Colonic mucosa (tissue), 4 donors: ENCODE measurements around the gene WDFY3. TPM values are rescaled to one million over a fixed set of nuclear protein-coding genes. Genes with fewer than 3 reads are reported as not detected.
"Not testable (repeated sequence)": the region's sequence is repeated elsewhere in the genome, so short reads cannot be mapped to it uniquely, and the experiment has no call there.

Experiments
- DNase-seq: peaks from one replicate; pipeline ENCODE4 v3.0.0-alpha.2; 2020
- H3K27ac ChIP-seq: fragments of 200-600 bp; one replicate; pipeline ENCODE4 v1.8.0; 2021
- H3K27me3 ChIP-seq: fragments of 200-600 bp; one replicate; pipeline ENCODE4 v1.8.0; 2021
- H3K36me3 ChIP-seq: fragments of 200-600 bp; one replicate; pipeline ENCODE4 v1.8.0; 2021
- H3K4me1 ChIP-seq: fragments of 200-600 bp; one replicate; pipeline ENCODE4 v1.8.0; 2021; ENCODE audit warnings: mild to moderate bottlenecking
- H3K4me3 ChIP-seq: fragments of 200-600 bp; one replicate; pipeline ENCODE4 v1.8.0; 2021
- H3K9ac ChIP-seq, 2 donors: one replicate each; pipeline ENCODE4 v1.7.0; 2013; ENCODE audit warnings: control low read depth in 2 of 2, low read depth in 2 of 2, low read length in 2 of 2
- H3K9me3 ChIP-seq: fragments of 200-600 bp; one replicate; pipeline ENCODE4 v1.8.0; 2021
- CTCF ChIP-seq: fragments of 200-600 bp; IDR thresholded peaks from one replicate; pipeline ENCODE4 v1.8.0; 2022; ENCODE audit warnings: antibody characterized with exemption, mild to moderate bottlenecking
- intact Hi-C: fragments of 100-400 bp; cut with DNase I; formaldehyde crosslinking; loops from one replicate; pipeline ENCODE4 v1.14.1; 2022
- total RNA-seq, 2 donors: library from RNA; stranded (reverse); fragmentation: NEBNext Ultra II Directional in 1 of 2; extraction: Animal tissue kit (Norgen Biotek cat#: 25700) in 1 of 2; gene quantifications; one replicate each; pipeline ENCODE4 v1.2.1, GENCODE V29; 2021
- donor health status: healthy.
- donor health status: DM: no; HTN: no; CAD: no.
- donor health status: DM: no; HTN: no; CAD: no.

WDFY3 gene
- total RNA-seq, 2 donors from 2014 or later, result 46.3 to 50.8 TPM

DNA sequence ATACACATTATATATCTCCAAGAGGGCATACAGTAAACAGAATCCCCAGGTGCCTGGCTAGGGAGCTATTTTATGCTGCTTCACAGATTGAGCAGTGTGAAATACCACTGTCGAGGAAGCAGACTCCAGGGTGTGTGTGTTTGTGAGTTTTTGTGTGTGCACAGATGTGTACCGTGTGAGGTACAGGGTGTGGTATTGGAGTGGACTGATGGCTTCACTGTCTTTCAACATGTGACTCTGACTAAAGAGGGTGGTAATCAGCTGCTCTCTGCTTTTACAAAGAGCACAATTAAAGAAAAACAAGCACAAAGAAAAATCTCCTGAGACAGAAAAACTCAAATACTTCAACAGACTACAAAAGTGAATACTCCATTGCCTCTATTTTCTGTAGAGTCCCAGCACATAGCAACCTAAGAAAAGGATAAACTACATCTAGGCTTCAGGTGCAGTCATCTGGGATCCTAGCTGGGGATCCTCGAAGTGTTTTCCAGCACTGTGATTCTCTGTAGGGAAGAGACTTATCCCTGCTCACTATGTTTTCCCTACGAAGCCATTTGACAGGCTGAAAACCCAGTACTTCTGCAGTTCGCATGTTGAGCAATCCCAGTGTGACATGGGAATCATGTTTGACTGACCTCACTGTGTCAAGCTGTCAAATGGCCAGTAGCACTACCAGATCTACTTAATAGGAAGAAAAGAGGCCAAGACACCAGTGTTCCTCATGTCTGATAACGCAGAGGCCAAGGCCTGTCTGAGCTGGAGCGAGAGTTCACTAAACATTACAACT, 283.2 kb downstream of the WDFY3 start:
- intact Hi-C loops, result no loop called here
- Histone ChIP-seq H3K36me3 (peaks cover 5% of the 10 kb centered on the region), H3K9me3 (no peaks in the 10 kb centered on the region), H3K27ac (no peak overlapping the region), H3K27me3 (no peaks in the 10 kb centered on the region), H3K4me3 (no peak overlapping the region), H3K4me1 (no peaks in the 10 kb centered on the region), H3K9ac (no peak overlapping the region)
- TF ChIP-seq CTCF, result no peak
- DNase-seq, result no peak

DNA sequence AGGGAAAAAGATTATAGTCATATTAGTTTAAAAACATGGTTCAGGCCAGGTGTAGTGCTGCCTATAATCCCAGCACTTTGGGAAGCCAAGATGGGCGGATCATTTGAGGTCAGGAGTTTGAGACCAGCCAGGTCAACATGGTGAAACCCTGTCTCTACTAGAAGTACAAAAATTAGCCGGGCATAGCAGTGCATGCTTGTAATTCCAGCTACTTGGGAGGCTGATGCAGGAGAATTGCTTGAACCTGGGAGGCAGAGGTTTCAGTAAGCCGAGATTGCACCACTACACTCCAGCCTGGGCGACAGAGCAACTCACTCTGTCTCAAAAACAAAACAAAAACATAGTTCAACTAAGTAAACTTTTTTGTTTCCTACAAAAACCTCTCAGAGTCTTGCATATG, 283.8 kb downstream of the WDFY3 start:
- H3K27me3 ChIP-seq, H3K36me3 ChIP-seq, H3K4me1 ChIP-seq, DNase-seq, H3K27ac ChIP-seq, H3K9ac ChIP-seq, intact Hi-C loops, H3K4me3 ChIP-seq, H3K9me3 ChIP-seq: not testable (repeated sequence)

DNA sequence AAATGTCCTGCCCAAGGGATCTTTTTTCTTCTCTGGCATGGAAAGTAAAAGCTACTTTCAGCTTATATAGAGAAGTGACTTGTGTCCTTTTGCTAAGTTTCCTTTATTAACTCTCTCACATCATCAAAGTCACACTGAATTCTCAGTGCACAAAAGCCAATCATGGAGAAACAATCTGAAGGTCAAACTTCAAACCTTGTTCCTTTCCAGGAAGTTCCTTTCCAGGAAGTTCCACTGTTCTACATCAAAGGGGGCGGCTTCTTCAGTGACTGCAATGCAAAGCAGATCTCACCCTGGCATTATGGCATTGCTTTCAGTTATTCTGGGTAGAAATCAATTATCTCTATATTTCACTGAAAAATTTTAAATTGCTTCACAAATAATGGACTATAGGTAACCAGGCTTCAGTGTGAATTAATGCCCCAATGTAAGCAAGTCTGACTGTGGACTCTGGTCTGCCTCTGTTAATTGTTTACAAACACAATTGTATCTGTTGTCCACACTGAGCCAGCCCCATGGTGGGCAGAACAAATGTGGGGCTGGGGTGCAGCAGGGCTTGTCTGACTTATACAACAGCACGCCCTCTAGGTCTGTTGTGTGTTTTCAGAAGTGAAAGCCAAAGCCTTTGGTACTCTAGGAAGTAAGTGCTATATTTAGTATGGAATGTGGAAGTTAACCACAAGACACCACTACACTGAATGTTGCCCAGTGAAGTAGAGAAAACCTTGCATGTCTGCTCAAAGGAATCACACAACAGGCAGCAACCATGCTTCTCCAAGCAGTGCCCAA, 284.8 kb downstream of the WDFY3 start:
- no peaks in the 10 kb centered on the region for H3K9me3 ChIP-seq
- peak overlapping the region; percentile 49 for H3K27ac ChIP-seq
- H3K36me3 ChIP-seq, result peaks cover 11% of the 10 kb centered on the region
- intact Hi-C loops, result no loop called here
- TF ChIP-seq CTCF, result no peak
- no peaks in the 10 kb centered on the region for H3K27me3 ChIP-seq
- no peak overlapping the region for H3K9ac ChIP-seq
- peak; percentile 54 for DNase-seq
- H3K4me1 ChIP-seq, result no peaks in the 10 kb centered on the region
- no peak overlapping the region for H3K4me3 ChIP-seq

DNA sequence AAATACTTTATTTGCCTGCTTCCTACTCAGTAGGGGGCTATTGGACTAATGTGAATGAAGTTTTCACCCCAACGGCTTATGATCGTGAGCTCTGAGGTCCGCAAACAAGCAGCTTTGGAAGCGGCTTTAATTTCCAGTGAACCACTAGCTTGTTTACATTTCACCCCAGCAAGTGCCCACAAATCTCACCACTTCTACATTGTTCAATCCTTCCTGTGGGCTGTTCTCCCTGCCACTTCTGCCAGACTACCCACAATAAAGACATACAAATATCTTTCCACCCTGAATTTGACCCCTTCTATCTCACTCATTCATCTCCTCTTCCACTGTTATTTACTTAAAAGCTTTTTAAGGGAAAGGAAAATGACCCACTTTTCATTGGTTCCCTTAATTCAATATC, 285.5 kb downstream of the WDFY3 start:
- Histone ChIP-seq H3K9me3 (no peaks in the 10 kb centered on the region), H3K9ac (no peak overlapping the region), H3K4me3 (no peak overlapping the region), H3K36me3 (peaks cover 11% of the 10 kb centered on the region), H3K27me3 (no peaks in the 10 kb centered on the region), H3K4me1 (no peaks in the 10 kb centered on the region), H3K27ac (peak overlapping the region; percentile 49)
- intact Hi-C loops, result no loop called here
- TF ChIP-seq CTCF, result no peak
- no peak for DNase-seq

GRCh38 chr4:84678976-84679744, 287.3 kb downstream of the WDFY3 start:
- Histone ChIP-seq H3K36me3 (peaks cover 11% of the 10 kb centered on the region), H3K4me1 (no peaks in the 10 kb centered on the region), H3K4me3 (no peak overlapping the region), H3K27me3 (no peaks in the 10 kb centered on the region), H3K27ac (no peak overlapping the region), H3K9me3 (no peaks in the 10 kb centered on the region), H3K9ac (no peak overlapping the region)
- no peak for DNase-seq
- no peak for TF ChIP-seq CTCF
- intact Hi-C loops, result no loop called here
